GM13976 (cell line): ENCODE results near the gene ZNF768.

ENCODE experiments used
- DNase-seq: peaks from one replicate; pipeline ENCODE4 v3.0.0; 2012; ENCODE audit warnings: low spot score
- in situ Hi-C: fragments of 300-500 bp; cut with MboI; formaldehyde crosslinking; loops from one replicate; pipeline ENCODE4 v1.12.0; 2022; ENCODE audit warnings: low sequenced_read_pairs, mixed read lengths, inconsistent platforms; ENCODE audit not compliant: unreplicated experiment
- TF ChIP-seq, protein P1 (sequence below): IDR thresholded peaks from 2 replicates; pipeline ENCODE4 v1.5.1; 2012; ENCODE audit warnings: borderline replicate concordance, mild to moderate bottlenecking; ENCODE audit not compliant: insufficient read depth; ENCODE audit errors: extremely low read depth, missing control alignments, control extremely low read depth

The ZNF768 gene

DNA sequence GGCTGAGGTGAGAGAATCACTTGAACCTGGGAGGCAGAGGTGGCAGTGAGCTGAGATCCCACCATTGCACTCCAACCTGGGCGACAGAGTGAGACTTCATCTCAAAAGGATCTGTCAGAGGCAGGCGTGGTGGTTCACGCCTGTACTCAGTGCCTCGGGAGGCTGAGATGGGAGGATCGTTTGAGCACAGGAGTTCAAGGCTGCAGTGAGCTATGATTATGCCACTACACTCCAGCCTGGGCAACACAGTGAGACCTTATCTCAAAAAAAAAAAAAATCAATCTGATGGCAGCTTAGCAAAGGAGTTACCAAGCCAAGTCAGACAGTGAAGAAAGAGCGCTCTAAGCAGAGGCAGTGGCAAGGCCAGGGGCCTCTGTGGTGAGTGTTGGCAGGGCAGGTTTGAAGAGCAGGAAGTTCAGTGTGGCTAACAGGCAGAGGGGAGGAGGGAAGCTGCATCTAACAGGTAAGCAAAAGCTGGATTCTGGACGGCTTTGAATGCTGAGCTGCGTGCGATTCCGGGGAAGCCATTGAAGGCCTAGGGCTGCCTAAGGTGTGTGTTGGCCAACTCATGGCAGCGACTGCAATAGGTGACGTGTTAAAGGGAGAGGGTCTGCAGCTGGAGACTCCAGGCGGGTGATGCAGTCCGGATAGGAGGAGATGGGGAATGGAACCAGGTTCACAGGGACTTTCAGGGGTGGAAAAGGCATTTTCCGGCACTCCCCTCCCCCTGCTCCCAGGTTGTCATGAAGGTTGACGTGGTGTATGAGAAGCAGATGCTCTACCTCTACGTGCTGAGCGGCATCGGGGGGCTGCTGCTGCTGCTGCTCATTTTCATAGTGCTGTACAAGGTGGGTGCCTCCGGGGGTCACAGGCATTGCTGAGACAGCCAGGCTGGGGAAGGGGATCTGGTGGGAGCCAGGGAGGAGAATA lies 7.0 kb downstream of the ZNF768 start:
- TF ChIP-seq, protein P1, sequence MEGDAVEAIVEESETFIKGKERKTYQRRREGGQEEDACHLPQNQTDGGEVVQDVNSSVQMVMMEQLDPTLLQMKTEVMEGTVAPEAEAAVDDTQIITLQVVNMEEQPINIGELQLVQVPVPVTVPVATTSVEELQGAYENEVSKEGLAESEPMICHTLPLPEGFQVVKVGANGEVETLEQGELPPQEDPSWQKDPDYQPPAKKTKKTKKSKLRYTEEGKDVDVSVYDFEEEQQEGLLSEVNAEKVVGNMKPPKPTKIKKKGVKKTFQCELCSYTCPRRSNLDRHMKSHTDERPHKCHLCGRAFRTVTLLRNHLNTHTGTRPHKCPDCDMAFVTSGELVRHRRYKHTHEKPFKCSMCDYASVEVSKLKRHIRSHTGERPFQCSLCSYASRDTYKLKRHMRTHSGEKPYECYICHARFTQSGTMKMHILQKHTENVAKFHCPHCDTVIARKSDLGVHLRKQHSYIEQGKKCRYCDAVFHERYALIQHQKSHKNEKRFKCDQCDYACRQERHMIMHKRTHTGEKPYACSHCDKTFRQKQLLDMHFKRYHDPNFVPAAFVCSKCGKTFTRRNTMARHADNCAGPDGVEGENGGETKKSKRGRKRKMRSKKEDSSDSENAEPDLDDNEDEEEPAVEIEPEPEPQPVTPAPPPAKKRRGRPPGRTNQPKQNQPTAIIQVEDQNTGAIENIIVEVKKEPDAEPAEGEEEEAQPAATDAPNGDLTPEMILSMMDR, result no peak

DNA sequence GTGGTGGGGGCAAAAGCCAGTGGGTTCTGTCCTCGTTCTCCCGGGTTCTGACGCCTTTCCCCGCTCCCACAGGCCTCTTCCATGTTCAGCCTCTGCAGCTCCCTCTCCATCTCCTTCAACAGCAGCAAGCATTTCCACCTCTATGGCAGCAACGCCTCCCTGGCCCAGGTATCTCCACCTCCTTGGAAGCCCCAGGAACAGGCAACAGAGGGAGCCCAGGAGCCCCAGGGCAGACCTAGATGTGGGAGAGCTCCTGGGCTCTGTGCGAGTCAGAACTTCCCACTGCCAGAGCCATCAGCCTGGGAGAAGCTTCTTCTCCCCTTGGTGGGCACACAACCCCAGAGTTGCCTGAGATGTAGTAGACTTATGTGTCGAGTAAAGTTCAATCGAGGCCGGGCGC lies 7.8 kb downstream of the ZNF768 start:
- in situ Hi-C loops, result no loop called here
- DNase-seq, result no peak
- TF ChIP-seq, protein P1, result no peak

More for the DNA sequence above, 7.0 kb downstream of the ZNF768 start:
- in situ Hi-C loops, result loop anchor here (10.0 kb wide), 1 partner anchor 85 kb away; the partner anchor contains the start of gene DCTPP1
- no peak for DNase-seq

DNA sequence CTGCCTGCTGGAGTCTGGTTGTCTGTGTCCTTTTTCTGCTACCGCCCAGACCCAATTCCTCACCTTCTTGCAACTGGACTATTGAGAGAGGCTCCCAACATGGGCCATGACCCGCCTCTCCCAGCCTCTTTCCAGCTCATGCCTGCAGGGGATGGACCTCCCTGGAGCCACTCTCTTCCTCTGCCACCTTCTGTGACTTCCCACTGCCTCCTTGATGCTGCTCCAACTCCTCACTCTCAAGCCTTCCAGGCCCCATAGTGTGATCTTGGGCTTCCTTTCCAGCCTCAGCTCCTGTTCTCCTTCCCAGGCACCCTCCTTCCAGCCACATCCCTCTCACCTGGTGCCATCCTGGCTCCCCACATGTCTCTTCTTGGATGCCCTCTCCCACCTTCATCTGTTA lies 11.1 kb downstream of the ZNF768 start:
- DNase-seq, result no peak
- in situ Hi-C loops, result no loop called here
- TF ChIP-seq, protein P1, result no peak

DNA sequence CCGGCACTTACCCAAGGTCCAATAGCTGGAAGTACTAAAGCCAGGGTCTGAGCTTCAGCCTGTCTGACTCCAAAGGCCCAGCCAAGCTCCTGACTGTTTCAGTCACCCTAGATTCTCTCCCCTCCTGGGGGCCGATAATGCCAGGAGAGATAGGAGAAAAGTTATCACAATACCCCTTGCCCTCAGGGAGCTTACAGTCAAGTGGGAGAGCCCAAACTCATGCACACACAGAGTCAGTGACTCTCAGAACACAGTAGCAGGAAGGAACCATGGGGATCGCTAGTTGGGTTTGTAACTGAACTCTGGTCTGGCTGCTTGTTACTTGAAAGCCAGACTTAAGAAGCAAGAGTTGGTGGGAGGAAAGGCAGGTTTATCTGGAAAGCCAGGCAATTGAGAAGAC lies 14.9 kb downstream of the ZNF768 start:
- TF ChIP-seq, protein P1, result no peak
- DNase-seq, result no peak
- in situ Hi-C loops, result no loop called here

DNA sequence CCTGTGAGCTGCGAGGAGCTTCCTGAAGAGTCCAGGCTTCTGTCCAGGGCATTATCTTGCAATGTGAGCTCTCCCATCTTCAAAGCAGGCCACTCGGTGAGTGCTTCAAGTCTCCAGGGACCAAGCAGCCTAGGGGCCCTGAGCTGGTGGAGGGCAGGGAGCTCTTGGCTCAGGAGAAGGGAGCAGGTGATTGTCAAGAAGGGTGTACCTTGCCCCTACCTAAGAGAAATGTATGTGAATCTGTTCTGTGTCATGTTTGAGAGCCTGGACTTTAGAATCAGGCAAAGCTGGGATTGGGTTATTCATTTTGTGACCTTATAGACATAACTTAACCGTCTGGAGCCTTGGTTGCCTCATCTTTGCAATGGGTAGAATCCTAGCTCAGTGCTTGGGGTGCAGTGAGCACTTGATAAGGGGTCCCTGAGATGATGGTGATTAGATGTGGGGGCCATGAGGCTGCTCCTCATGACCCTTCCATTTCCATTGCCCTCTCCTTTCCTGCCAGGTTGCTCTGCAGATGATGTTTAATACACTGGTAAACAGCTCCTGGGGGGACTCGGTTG lies 15.9 kb downstream of the ZNF768 start:
- TF ChIP-seq, protein P1, result no peak
- in situ Hi-C loops, result no loop called here
- DNase-seq, result no peak

DNA sequence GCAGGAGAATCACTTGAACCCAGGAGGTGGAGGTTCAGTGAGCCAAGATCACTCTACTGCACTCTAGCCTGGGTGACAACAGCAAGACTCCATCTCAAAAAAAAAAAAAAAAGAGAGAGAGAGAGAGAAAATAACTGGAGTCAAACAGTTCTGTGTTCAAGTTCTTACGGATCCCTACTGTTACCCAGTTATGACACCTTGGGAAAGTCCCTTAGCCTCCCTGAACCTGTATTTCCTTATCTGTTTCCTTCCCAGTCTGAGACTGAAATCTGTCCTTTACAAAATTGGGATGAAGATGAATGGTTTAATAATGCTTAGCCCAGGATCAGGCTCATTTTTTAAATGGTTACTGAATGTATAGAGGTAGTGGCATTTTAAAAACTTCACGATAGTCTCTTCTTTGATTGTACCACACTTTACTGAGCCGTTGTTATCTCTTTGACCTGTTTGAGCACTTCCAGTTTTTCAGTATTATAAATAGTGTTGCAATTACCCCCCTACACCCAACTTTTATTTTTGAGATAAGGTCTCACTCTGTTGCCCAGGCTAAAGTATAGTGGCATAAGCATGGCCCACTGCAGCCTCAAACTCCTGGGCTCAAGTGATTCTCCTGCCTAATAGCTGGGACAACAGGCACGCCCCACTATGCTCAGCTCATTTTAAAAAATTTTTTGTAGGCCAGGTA lies 17.1 kb downstream of the ZNF768 start:
- DNase-seq, result no peak
- in situ Hi-C loops, result no loop called here
- TF ChIP-seq, protein P1, result no peak
